Measurements from ENCODE around the gene FRS3.
"Not testable (repeated sequence)": the region's sequence is repeated elsewhere in the genome, so short reads cannot be mapped to it uniquely, and the experiment has no call there.

The FRS3 gene, protein sequence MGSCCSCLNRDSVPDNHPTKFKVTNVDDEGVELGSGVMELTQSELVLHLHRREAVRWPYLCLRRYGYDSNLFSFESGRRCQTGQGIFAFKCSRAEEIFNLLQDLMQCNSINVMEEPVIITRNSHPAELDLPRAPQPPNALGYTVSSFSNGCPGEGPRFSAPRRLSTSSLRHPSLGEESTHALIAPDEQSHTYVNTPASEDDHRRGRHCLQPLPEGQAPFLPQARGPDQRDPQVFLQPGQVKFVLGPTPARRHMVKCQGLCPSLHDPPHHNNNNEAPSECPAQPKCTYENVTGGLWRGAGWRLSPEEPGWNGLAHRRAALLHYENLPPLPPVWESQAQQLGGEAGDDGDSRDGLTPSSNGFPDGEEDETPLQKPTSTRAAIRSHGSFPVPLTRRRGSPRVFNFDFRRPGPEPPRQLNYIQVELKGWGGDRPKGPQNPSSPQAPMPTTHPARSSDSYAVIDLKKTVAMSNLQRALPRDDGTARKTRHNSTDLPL

DNA sequence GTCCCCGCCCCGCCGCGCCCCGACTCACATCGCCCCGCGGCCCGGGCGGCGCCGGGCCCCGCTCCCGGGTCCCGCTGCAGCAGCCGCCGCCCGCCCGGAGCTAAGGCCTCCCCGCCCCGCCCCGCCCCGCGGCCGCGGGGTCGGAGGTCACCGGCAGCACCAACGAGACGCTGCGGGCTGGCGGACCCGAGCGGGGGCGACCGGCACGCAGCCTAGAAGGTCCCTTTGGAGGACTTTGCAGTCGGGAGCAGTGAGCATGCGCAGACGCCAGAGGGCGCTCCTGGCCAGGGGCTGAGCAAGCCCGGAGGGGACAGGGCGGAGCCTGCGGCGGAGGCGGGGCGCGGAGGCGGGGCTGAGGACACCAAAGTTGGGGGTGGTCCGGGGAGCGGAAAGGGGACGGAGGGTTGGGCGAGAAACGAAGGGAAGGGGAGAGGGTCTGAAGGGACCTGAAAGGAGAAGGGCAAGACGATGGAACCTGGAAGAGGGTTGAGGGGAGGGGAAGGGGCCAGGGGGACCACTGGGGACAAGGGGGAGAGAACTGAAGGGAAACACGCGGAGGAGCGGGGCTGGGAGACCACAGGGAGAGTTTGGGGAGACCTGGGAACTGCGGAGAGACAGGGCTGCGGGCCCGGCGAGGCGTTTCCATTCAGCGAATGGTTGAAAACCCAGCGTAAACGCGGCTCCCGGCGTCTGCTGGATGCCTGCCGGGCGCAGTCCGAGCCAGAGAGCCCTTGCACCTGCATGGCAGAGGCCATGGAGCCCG lies at the start of gene FRS3:
FRS3 (minus strand) TSS at position 113 of the 763 bp plus-strand sequence. CDS start 2,913 bp downstream, outside the sequence.
- DNase-seq = peak; percentile 67

DNA sequence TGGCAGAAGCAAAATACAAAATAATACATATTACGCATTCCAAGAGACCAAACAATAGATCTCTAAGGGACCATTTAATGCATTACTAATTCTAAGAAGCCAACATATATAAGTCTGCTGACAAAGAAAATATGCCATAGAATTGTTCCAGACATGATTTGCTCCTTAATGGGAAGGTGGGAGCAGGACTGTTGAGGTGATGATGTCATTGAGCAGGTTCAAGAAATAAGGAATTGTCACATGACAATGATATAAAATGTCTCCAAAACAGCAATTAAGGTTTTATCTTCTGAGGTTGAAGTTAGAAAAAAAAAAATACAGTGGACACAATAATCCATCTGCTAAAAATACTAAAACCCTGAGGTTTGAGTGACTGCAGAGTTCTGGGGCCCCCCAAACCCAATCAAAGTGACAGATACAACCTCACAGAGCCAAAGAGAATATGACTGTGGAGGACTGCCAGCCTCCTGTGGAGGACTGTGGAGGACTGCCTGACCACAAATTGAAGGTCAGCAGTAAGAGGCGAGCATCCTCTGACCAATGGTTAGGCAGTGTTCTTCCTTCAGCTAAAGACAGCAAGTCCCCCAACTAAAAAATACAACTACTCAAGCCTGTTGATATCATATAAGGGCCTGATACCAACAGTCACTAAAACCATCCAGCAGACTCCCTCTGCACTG lies 46.8 kb upstream of the FRS3 start:
- DNase-seq = no peak

DNA sequence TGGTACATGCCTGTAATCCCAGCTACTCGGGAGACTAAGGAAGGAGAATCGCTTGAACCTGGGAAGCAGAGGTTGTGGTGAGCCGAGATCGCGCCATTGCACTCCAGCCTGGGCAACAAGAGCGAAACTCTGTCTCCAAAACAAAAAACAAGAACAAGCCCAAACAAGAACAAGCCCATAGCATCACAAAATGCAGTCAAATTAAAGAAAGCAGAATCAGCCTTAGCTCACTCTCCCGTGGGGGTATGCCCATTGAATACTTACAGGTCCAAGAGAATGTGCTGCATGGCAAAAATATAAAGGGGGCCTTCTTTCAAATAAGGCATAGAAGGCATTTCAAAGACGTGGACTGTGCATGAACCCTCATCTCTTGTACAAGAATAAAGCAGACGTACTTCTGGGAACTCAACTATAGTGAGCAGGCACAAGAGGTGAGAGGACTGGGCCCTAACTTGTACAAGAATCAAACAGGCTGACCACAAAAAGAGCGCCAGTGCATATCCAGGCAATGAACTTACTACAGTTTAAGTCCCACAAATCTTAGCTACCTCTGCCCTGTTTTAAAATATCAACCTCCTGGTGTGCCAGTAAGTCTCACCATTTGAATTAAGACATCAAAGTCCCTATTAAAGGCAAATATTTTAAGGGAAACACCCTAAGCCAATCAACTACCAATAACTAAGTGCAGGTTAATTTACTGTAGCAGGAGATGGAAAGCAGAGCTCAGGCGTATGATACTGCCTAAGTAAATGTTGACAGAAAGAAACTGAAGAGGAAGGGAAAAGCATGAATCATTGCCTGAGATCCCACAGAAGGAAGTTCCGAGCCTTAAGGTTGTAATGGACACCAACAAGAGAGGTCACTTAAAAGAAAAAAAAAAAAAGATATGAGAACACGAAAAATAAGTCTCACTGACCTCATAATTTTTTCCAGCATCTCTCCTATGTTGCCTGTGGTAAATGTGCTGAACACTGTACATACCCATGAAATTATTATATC lies 45.2 kb upstream of the FRS3 start:
- DNase-seq = no peak

DNA sequence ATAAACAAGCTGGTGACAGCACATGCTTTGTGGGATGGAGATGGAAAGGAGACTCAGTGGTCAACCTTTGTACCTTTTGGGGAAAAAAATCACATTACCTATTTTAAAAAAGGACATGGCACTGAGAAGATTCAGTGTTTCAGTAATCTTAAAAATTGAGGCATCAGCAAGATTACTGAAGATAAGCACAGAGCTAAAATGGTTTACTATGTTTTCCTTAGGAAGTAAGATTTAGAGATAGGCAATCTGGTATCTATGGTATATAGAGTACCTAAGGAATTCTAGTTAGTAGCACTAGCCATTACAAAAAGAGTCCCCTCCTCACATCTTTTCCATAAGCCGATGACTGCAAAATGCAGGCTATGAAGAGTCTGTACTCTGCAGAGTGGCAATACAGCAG lies 43.5 kb upstream of the FRS3 start:
- no peak for DNase-seq

DNA sequence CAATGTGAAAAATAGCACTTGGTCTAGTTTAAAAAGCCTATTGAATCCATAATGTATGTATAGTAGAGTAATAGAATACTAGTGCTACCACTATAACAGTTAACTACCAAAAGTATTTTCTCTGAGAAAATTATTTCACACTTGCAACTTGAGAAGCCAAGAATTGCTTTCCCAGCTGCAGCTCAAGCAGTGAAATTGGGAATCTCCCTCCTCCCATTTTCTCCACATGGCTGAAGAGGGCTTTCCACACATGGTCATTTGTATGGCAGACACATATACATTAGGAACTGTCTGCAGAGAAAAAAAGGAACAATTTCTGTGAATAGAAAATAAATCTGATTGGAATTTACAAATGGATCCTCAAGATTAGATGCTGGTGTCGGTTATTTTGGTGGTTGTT lies 42.3 kb upstream of the FRS3 start:
- no peak for DNase-seq

DNA sequence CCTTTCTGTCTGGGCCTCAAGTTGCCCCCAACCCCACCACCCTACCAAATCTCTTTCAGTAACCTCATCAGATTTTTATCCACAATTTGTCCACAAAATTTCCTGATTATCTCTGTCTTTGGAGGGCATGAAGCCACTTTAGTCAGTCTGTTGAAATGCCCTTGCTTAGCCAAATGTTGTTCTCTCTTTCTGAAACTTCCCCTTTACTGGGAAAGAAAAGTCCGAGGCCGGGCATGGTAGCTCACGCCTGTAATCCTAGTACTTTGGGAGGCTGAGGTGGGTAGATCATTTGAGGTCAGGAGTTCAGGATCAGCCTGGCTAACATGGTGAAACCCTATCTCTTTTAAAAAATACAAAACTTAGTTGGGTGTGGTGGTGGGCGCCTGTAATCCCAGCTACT lies 41.6 kb upstream of the FRS3 start:
- DNase-seq = no peak

DNA sequence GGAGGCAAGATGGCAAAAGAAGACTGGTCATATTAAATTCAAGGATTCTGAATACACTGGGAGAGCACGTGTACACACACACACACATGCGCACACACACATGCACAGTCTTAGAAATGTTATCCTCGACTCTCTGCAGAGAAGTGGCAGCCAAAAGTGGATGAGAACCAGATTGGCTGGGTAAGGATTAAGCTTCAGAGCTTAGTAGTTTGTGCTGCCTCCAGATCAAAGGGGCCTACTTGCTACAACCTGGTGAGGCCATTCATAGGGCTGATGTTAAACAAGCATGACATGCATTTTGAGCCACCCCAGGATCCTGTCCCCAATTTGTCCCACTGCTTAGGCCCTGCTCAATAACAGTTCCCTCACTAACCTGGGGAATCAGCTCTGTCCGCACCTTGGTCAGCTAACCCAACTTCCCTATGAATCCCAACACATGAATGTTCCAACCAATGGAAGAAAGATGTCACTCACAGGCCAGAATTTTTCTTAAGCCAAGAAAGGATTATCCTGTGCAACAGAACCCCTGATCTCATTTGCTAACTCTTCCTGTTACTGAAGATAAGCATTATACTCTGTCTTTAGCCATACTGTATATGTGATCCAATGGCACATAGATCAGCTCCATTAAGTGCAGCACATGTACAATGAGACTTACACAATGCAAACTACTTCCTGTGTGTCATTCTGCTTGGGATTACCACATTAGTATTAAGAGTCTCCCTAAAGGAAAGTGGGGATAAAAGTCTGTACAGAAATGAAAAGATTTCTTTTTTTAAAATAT lies 38.8 kb upstream of the FRS3 start:
- DNase-seq = peak; percentile 32

DNA sequence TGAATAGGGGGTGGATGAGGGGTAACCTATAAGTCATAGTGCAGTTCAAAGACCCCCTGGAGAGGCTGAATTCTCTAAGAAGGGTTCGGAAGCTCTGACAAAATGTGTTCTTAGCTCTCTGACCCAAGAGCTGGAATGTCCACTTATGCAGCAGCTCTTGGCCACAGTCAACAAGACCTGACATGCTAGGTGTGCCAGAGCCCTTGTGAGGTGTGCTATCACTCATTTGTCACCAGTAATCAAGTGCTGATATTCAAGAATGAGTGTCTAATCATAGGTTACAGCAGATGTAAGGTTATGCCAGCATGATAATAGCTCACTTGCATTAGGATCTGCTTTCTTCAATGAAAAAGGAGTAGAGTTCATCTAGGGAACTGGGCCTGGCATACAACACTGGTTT lies 35.9 kb upstream of the FRS3 start:
- DNase-seq = no peak

DNA sequence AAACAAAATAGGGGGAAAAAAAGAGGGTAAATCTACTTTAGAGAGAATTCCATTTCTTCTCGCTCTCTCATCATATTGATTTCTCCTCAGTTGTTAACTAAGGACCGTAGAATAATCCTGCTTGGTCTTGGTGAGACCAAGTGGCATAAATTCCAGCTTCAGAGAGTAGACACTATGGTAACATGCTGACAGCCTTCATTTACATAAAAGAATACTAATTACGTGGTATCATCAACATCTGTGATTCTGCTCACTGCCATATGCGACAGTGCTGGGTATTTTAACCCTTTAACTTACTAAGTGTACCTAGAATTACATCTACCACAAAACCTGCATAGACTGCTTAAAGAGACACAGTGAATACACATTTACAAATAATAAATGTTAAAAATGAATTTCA lies 34.9 kb upstream of the FRS3 start:
- DNase-seq = no peak

DNA sequence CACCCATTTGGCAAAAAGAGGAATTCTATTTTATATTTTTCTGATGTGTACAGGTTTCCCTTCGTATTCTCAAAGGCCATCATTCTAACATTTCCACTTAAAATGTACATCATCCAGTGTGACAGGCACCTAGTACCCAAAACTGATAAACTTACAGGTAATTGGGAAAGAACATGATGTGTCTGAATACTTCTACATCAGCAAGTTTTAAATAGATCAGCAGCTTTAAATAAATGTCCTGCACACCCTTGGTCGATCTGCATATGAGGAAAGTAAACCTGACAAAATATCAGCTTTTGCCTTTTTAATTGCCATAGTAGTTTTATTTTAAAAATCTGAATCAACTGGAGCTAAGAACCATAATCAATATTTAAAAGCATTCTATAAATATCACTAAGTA lies 34.3 kb upstream of the FRS3 start:
- DNase-seq = no peak

DNA sequence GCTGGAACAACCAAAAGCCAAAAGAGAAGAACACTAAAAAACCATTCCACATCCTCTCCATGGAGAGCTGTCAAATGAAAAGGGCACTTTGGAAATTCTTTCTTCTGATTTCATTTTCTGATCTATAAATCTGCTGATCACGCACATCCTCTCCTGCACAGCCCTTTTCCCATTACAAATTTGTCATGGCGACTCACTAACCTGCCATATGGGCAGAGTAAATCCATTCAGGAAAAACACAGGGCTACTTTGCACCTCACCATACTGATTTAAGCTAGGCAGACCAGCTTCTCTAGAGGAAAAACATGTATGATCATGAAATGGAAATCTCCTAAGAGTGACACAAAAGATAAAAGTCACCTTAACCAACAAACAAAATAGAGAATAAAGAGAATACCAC lies 33.8 kb upstream of the FRS3 start:
- no peak for DNase-seq

DNA sequence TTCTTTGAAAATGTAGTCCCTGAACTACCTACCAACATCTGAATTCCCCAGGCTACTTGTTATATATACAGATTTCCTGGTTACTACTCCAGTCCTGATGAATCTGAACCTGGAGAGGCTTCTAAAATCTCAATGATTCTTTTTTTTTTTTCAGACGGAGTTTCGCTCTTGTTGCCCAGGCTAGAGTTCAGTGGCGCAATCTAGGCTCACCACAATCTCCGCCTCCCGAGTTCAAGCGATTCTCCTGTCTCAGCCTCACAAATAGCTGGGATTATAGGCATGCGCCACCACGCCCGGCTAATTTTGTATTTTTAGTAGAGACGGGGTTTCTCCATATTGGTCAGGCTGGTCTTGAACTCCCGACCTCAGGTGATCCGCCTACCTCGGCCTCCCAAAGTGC lies 32.2 kb upstream of the FRS3 start:
- not testable (repeated sequence) for DNase-seq

DNA sequence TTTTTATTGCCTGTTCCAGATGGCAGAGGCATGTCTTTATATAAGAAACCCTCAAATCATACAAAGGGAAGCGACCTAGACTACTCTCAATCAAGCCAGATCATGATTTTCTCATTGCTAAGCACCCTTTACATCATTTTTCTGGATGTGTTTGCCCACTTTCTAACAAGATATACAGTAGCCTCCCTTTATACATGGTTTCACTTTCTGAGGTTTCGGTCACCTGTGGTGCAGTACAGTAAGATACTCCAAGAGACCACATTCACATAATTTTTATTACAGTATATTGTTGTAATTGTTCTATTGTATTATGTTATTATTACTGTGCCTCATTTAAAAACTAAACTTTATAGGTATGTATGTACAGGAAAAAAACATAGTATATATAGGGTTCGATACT lies 31.4 kb upstream of the FRS3 start:
- no peak for DNase-seq

DNA sequence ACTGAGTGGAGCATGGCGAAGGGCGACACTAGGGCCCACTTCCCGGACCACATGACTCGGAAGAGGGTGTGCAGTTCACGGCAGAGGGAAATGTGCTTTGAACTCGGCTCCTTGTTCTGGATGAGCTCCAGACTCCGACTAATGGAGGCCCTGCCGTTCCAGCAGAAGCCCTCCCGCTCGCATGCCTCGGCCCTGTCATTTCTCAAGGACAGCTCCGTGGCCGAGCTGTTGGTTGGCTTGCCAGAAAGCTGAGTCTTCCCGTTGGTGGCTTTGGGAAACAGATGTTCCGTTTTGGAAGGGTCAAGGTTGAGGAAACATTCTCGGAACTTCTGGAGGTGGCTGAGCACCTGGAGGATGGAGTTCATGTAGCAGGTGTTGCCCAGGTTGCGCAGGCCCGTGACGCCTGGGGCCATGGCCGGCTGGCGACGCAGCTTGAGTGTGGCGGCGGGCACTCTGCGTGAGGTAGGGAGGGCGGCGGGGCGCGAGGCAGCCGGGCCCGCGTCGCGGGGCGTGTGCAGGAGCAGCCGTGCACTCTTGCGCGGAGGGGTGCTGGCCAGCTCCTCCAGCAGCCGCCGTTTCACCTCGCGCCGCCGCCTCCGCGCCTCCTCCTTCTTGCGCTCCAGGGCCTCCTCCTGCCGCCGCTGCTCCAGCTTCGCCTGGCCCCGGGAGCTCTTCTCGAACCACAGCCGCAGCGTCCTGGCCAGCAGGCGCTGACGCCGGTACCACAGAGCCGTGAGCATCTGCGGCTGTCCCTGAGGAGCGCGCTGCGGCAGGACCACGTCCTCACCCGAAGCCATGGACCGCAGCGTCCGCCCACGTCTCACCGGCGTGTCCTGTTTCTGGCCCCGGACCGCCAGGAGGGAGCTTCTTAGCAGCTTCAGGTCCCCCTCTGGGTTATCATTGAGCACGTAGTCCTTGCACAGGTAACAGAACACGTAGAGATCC lies 26.4 kb upstream of the FRS3 start:
- no peak for DNase-seq

DNA sequence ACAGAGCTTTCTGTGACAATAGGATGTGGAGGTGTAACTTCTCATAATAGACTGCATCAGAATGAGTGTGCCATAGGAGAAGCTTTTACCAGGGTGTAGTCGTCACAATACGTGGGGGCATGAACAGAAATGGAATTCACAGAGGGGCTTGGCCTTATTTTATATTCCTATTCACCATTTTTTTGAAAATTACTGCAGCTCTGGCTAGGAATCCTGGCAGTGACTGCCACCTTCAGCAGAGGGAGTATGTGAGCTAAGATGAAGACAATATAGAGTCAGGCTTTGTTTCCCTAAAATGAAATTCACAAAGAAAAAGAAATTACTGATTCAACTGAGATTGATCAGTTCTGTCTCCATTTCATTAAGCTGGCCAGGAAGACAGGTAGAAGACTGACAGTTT lies 21.7 kb upstream of the FRS3 start:
- no peak for DNase-seq

DNA sequence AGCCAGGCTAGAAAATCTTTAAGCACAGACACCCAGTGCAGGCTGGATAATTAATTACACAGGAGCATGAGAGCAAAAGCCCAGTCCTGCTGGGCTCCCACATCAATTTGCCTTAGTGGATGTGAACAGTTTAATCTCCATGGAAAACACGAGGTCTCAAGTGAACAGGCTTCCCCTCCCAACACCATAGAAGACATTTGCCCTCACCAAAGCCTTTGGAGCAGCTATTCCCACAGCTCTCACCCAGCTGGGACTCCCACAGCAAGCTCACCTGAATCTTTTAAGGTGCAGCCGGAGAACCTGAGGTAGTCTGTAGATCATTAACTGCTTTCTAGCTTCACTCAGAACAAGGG lies 19.8 kb upstream of the FRS3 start:
- no peak for DNase-seq

DNA sequence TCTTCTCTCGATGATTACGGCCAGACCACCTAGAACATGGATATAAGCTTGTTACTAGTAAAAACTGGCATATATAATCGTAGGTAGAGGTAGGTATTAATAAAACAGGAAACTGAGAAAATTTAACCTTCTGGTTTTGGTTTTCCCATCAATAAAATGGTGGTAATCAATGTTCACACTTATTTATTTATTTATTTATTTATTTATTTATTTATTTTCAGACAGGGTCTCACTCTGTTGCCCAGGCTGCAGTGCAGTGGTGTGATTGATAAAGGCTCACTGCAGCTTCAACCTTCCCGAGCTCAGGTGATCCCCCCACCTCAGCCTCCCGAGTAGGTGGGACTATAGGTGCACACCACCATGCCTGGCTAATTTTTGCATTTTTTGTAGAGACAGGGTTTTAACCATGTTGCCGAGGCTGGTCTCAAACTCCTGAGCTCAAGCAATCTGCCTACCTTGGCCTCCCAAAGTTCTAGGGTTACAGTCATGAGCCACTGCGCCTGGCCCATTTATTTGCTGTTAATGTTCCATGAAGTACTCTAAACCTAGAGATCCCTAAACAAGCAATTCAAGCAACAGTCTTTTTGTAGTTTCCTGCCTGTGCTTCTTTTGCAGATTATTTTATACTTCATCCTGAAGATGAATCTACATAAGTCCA lies 19.3 kb upstream of the FRS3 start:
- no peak for DNase-seq

DNA sequence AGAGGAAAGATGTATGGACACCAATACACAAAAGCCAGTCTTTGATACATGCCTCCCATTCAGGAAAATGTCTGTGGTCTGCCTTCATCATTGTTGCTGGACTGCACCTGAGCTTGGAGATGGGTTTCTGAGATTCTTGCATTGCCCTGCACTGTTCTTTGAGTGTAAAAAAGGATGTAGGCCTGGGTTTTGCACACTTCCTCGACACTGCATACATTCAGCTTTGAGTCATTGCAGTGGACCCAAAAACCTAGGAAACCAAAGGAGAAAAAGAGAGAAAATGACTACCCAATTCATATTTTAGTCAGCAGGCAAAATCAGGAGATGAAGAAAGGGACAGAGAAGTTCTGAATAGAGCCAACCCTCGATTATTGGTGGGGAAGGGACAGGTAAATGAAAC lies 16.8 kb upstream of the FRS3 start:
- no peak for DNase-seq

DNA sequence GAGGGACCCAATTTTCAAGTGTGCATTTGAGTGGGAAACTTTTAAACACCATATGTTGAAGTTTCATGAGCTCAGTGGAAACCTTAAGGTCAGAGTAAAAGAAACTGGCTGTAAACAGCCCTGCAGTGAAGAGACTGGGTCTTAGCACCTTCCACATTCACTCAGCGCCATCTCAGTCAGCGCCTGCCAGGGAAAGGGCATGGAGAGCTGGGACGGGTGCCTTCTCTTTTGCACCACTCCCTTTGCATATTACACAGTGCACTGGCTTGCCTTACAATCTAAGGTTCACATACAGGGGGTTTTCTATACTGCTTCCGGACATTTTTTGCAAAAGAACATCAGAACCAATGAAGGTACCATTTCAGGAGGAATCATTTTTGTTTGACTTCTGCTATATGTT lies 12.3 kb upstream of the FRS3 start:
- no peak for DNase-seq

DNA sequence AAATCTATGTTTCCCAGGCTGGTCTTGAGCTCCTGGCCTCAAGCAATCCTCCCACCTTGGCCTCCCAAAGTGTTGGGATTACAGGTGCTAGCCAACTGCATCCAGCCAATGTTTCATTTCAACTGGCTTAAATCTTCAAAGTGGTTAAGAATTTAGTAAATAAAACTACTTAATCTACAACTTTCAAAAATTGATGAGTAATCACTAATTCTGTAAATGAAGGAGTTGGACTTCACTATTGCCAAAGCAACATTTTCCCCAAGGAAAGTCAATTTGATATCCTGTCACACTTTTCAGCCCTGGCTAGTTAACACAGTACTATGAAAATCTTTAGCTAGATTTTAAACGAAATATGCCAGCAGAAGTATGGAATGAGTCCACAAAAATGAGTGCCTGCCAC lies 11.6 kb upstream of the FRS3 start:
- no peak for DNase-seq

All from GF-D8 (cell line).